ENCODE measurements around the gene SLC6A13.
A peak's percentile ranks its signal among the peaks of the same experiment; 100 is the strongest.
"Not testable (repeated sequence)": the region's sequence is repeated elsewhere in the genome, so short reads cannot be mapped to it uniquely, and the experiment has no call there.

Gene SLC6A13

DNA sequence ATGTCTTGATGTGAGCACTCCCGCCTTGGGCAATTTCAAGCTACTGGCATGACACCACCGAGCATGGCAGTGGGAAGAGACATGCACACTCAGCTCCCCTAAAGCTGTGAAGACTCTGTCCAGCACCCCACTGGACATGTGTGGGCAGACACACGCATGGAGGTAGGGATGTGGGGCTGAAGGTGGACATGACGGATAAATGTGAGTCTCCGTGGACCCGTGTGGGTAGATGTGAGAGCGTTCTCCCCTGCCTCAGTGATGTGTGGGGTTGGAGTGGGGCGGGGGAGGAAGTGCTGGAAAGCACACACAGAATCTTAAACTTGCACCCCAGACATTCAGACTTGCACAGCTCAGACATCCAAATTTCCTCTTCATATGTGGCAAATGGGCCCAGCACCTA, 61.3 kb downstream of the SLC6A13 start:
- DNase-seq (ENCODE audit: low read depth in 2 of 3, low spot score in 1 of 3) = no peak

DNA sequence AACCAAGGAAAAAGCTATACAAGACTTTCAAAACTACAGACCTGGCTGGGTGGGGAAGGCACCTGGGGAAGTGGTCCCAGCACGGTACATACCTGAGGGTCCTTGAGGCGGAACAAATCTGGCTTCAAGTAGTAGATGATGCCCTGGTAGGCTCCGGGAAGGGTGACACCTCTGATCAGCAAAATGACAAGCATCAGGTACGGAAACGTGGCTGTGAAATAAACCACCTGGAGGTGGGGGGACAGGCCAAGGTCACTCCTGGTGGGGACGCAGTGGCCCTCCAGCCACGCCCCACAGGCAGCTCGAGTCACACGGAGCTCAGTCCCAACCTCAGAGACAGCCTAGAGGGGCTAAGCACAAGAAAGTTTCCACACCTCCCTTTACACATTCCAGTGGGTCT, 63.9 kb downstream of the SLC6A13 start:
- no peak for DNase-seq (ENCODE audit: low read depth in 2 of 3, low spot score in 1 of 3)

DNA sequence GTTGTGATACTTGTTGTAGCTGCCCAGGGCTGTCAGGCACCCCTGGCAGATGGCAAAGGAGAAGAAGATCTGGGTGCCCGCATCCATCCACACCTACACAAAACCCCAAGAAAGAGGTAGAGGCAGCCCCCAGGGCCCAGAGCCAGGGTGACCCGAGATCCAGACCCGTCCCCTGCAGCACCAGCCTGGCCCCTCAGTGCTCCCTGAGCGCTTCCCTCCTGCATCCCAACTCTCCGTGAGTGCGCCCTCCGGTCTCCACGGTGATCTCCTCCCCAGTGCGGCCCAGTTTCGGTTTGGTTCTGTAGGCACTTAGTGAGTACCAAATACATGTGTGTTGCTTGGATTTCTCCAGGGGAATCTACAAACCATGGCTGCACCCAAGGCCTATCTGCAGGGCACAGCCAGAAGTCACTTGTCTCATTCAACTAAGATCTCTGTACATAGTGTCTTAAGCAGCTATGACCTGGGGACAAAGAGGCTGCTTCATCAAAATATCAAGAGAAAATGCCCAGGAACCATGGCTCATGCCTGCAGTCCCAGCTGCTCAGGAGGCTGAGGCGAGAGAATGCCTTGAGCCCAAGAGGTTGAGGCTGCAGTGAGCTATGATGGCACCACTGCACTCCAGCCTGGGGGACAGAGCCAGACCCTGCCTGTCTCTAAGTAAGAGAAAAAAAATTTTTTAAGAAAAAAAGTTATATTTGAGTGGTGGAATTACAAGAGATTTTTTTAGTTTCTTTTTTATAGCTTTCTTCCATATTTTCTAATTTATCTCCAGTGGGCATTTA, 64.5 kb downstream of the SLC6A13 start:
- no peak for DNase-seq (ENCODE audit: low read depth in 2 of 3, low spot score in 1 of 3)

DNA sequence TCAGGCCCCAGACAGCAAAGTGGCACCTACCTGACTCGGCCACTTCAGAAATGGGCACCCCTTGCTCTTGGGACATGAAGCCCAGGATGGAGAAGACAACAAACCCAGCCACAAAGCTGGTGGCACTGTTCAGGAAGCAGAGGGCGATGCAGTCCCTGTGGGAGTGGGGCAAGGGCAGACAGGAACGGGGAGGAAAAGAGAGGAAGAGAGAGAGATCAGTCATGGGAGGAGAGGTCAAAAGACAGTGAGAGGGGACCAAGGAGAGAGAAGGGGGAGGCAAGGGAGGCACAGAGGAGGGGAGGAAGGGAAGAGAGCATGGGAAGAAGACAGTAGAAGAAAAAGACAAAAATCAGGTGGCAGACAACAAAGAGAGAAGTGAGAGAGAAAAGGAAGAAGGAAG, 65.3 kb downstream of the SLC6A13 start:
- DNase-seq (ENCODE audit: low read depth in 2 of 3, low spot score in 1 of 3) = no peak

- no peak for DNase-seq (ENCODE audit: low read depth in 2 of 3, low spot score in 1 of 3)
Observed at GRCh38 chr12:196436-196835, 66.2 kb downstream of the SLC6A13 start.

GRCh38 chr12:195951-196350, 66.7 kb downstream of the SLC6A13 start:
- DNase-seq (ENCODE audit: low read depth in 2 of 3, low spot score in 1 of 3) = no peak

GRCh38 chr12:195156-195555, 67.5 kb downstream of the SLC6A13 start:
- no peak for DNase-seq (ENCODE audit: low read depth in 2 of 3, low spot score in 1 of 3)

DNA sequence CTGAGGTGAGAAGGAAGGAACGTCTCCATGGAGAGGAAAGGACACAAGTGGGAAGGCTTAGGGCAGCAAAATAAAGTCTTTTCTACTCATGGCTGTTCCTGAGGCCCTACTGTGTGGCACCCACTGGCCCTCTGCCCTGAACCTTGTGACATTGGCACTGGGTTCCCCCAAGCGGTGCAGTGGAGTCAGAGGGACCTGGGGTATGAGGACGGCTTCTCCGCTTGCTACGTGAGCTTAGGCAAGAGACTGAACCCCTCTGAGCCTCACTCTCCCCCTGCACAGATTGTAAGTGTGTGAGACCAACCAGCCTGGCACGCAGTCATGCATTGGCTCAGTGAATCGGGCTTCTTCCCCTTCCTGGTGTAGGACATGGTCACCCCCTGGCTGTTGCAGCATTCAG, 68.4 kb downstream of the SLC6A13 start:
- DNase-seq (ENCODE audit: low read depth in 2 of 3, low spot score in 1 of 3) = no peak

- no peak for DNase-seq (ENCODE audit: low read depth in 2 of 3, low spot score in 1 of 3)
Observed at GRCh38 chr12:193261-193660, 69.4 kb downstream of the SLC6A13 start.

DNA sequence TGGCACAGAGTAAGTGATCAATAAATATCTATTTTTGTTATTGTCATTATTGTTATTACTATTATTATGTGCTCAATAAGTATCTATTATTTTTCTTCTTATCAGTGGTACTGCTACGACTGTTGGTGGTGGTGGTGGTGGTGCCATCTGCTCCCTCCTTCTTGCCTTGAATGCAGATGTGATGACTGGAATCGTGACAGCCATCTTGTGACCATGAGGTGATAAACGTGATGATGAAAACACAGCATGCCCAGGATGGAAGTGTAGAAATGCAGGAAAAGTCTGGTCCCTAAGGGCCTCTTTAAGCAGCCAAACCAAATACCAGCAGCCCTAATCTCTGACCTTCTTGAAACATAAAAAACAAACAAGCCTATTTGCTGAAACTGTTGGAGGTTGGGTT, 71.1 kb downstream of the SLC6A13 start:
- no peak for DNase-seq (ENCODE audit: low read depth in 2 of 3, low spot score in 1 of 3)

- no peak for DNase-seq (ENCODE audit: low read depth in 2 of 3, low spot score in 1 of 3)
Observed at GRCh38 chr12:190881-191280, 71.8 kb downstream of the SLC6A13 start.

DNA sequence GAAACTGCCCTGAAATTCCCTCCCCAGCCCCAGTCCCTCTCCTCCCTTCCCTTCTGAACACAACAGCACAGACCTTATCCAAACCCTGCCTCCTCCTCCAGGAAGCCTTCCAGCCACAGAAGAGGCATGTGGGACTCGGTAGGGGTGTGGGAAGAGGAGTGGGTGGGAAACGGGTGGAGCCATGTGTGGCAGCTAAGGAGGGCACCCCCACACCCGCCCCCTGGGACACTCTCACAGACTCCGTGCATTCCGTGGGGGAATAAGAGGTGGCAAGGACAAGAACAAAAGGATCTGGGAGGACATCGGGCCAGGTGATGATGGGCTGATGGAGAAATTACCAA, 73.0 kb downstream of the SLC6A13 start:
- DNase-seq (ENCODE audit: low read depth in 2 of 3, low spot score in 1 of 3) = no peak

GRCh38 chr12:188910-189621, 73.6 kb downstream of the SLC6A13 start:
- peak; percentile 17 to 34 (median 33) for DNase-seq (ENCODE audit: low read depth in 2 of 3, low spot score in 1 of 3)

- not testable (repeated sequence) for DNase-seq (ENCODE audit: low read depth in 2 of 3, low spot score in 1 of 3)
Observed at GRCh38 chr12:187986-188909, 74.4 kb downstream of the SLC6A13 start.

- DNase-seq (ENCODE audit: low read depth in 2 of 3, low spot score in 1 of 3) = no peak
Observed at GRCh38 chr12:186006-186625, 76.5 kb downstream of the SLC6A13 start.

- DNase-seq (ENCODE audit: low read depth in 2 of 3, low spot score in 1 of 3) = no peak
Observed at GRCh38 chr12:185576-185955, 77.1 kb downstream of the SLC6A13 start.

DNA sequence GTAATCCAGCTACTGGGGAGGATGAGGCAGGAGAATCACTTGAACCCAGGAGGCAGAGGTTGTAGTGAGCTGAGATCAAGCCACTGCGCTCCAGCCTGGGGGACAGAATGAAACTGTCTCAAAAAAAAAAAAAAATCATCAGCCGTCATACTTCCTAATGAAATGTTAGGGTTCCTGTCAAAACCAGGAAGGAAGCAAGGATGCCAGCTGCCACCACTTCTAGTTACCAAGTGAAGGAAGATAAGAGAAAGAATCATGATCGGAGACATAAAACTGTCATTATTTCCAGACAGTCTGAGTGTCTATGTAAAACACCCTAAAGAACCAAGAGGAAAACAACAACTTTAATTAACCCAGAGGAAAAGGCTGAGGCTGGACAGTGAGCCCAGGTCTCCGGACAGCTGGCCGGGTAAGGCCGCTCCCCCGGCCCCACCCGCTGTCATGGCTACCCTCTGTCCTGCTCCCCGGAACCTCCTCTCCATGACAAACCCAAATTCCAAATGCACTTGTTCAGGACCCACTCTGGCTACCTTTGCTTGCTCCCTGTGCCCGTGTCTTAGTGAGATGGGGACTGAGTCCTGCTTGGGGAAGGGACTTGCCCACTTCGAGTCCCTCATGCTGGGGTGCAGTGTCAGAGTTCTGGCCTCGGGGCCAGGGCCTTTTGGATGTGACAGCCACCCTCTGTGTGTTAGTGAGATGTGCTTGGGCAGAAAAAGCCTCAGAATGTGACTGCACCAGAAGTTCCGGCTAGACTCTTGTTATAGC, 77.6 kb downstream of the SLC6A13 start:
- DNase-seq (ENCODE audit: low read depth in 2 of 3, low spot score in 1 of 3) = no peak

DNA sequence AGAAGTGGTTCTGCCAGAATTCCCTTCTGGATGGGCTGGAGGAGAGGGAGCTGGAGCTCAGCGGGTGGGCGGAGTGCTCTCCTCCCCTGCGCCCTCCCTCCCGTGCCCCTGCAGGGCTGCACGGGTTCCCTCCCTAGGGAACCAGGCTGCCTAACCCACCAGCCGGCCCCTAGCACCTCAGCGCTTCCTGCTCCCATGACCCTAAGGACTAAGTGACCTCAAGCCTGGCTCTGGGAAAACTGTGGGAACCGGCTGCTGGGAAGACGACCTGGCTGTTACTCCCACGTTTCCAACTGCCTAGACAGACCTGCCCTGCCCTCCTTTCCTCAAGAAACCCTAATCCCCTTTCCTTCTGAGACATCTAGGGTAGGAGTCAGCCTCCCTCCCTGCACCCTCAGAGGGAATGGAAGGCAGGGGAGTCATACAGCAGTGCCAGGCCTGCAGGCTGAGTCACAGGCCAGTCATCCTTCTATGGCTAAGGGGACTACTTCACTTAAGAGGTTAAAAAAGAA, 80.2 kb downstream of the SLC6A13 start:
- no peak for DNase-seq (ENCODE audit: low read depth in 2 of 3, low spot score in 1 of 3)

- DNase-seq (ENCODE audit: low read depth in 2 of 3, low spot score in 1 of 3) = no peak
Observed at GRCh38 chr12:181921-182320, 80.7 kb downstream of the SLC6A13 start.

- no peak for DNase-seq (ENCODE audit: low read depth in 2 of 3, low spot score in 1 of 3)
Observed at GRCh38 chr12:180445-180844, 82.2 kb downstream of the SLC6A13 start.
